Measurements from ENCODE around the gene KDM2A.
"Not testable (repeated sequence)": the region's sequence is repeated elsewhere in the genome, so short reads cannot be mapped to it uniquely, and the experiment has no call there.

The KDM2A gene

DNA sequence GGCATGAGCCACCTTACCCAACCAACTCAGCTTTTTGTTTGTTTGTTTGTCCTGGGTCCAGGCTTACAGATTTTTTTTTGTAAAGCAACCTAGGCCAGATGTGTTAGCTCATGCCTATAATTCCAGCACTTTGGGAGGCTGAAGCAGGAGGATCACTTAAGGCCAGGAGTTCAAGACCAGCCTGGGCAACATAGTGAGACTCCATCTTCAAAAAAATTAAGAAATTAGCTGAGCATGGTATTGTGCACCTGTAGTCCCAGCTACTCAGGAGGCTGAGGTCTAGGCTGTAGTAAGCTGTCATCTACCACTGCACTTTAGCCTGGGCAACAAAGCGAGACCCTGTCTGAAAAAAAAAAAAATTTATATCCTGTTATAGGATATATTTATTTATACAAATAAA is 118.5 kb downstream of the KDM2A start:
- no peak for DNase-seq (ENCODE audit: low read depth in 2 of 2)

DNA sequence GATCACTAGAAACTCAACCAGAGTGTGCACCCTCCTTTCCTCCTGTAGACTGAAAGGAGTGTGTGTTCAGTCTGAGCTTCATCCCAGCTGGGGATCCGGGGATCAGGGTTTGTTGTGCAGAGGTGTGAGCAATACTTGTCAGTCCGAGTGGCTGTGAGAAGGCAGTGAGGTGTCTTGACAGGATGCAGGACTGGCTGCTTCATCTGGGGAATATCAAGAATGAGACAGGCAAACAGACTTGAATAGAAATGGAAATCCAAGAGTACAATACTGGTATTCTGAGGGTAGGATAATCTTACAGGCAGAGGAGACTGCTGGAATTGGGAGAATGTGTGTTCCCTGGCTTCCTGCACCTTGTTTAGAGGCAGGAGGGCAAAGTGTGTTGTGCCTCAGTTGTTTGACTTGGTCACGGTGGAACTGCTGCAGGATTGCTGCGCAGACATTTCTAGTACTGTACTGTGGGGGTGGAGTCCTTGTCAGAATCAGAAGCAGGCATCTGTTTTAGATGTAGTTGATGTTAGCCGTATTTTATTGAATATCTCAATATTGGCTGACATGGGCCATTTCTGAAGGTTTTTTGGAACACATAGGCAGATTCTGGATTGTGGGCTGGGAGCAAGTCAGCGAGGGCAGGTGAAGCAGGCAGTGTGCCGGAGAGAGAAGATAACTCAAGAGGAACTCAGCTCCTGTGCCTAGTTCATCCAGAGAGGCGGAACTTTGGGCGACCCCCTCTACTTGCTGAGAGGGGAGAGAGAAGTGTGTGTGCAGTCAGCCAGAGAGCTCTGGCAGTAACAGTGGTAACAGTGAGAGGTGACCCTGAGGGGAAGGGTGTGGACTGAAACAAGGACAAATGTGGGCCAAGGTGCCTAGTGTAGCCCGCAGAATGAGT is 120.1 kb downstream of the KDM2A start:
- no peak for DNase-seq (ENCODE audit: low read depth in 2 of 2)

DNA sequence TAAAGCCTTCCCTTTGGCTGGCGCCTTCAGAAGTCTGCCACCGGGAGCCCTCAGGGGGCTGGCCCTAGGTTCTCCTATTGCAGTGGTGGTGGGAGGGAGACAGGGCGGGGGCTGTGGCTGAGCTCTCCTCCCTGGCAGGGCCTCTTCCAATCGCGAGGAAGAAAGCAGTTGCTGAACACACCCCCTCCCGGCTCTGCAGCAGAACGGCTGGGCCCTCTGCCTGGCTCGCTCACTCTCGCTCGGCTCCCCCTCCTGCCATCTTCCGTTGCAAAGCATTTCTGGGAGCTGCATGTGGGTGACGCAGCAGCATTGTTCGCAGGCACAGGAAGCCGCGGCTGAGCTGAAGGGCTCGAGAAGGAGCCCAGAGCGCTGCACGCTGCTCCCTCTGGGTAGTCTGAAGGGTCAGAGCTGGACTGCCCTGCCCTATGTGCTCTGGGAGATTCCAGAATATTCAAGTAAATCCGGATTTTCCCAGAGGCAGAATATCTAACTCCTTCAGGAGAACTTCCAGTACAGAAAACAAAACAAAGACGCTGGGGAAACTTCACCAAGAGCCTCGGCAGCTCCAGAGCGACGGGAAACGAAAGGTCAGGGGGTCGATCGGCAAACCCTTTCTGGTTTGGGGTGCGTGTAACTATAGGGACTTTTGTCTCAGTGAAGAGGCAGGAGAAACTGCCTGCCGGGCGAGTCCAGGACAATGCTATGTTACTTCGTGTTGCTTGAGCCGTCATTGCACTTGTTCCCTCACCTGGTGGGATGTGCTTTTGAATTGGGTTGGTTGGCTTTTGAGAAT is 120.9 kb downstream of the KDM2A start:
- DNase-seq (ENCODE audit: low read depth in 2 of 2), result peak; percentile 96

DNA sequence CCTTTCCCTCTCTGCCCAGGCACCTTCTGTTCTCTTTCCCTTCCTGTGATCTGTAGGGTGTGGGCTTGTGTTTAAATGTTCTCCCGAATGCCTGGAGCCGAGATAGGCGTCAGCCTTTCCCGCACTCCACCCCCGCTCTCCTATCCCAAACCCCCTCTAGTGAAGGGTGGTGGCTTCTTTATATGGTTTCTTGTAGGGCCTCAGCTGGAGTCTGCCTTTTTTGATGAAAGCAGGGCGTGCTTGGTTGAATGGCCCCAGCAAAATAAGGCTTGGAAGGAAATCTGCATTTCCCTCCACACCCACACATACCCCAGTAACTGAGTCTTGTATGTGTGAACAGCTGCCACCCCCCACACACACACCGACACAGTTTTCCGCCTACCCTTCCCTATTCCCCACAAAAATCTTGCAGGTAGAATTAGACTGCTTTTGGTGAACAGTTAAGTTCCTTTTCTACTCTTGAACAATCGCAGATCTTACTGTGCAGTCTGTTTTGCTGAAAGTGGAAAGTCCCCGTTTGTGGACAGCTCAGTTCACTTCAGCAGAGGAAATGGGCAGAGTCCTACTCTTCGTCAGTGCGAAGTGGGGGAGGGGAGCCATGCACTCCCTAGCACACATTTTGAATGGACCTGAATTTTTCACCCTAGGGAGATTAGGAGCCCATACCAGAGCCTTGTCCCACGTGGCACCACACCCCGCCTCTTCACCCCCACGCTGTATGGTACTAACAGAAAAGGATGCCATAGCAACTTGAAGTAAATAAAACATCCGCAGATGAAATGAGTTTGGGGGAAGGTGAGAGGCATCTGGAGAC is 121.7 kb downstream of the KDM2A start:
- peak; percentile 73 to 85 for DNase-seq (ENCODE audit: low read depth in 2 of 2)

DNA sequence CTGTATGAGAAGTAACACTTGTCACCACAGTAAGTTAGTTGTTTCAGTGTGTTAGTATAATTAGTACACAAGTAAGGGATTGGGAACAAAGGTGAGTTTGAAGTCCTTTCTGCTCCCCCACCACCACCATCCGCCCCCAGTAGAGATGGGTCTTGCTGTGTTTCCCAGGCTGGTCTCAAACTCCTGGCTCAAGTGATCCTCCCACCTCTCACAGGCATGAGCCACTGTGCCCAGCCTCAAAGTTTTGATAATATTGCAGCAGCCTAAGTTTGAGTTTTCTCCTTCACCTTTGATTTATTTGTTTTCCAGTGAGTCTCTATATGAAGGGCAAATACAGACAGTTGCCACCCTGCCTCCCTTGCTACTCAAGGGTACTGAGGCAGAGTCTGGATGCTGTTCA is 123.5 kb downstream of the KDM2A start:
- no peak for DNase-seq (ENCODE audit: low read depth in 2 of 2)

DNA sequence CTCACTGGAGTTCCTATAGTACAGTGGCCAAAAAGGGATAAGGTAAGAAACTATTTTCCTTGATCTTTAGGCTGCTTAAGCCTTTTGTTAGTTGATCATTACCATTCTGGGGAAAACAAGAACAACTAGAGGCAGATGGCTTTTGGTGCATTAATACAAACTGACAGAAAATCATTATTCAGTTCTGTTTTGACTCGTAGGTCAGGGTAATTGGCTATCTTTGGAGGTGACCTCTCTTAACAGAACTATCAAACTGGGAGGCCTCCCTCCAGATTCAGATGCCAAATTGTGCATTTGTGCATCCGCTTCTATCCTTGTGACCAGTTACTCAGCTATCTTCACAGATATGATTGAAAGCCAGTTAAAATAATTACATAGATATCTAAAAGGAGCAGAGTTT is 124.0 kb downstream of the KDM2A start:
- DNase-seq (ENCODE audit: low read depth in 2 of 2), result no peak

DNA sequence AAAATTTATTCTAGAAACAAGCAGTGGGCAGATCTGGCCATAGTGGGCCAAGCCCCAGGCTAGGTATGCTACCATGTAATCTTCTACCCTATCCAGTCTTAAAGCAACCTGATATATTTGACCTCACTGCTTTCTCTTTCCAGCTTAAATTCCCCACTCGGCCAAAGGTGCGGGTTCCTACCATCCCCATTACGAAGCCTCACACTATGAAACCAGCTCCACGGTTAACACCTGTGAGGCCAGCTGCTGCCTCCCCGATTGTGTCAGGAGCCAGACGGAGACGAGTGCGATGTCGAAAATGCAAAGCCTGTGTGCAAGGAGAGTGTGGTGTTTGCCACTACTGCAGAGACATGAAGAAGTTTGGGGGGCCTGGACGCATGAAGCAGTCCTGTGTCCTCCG is 126.0 kb downstream of the KDM2A start:
- no peak for DNase-seq (ENCODE audit: low read depth in 2 of 2)

DNA sequence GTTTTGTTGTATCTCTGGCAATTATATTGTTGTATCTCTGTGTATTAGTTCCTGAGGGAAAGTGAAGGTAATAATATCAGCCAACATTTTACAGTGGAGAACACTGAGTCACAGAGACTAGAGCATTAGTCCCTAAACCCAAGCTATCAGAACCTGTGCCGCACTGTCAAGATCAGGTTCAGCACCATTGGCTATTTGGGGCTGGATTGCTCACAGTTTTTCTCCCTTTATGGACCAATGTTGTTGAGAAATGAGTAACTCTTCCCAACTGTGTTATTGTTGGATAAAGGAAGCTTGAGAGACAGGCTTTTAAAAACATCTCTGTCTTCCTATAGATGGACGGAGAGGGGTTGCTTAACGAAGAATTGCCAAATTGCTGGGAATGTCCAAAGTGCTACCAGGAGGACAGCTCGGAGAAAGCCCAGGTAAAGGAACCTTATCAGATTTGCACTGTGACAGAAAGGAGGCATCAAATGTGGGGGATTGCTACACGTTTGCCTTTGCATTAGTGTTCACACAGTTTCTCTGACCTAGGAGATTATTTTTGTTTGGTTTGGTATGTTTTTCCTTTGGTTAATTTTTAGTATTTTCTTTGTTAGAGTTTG is 129.0 kb downstream of the KDM2A start:
- no peak for DNase-seq (ENCODE audit: low read depth in 2 of 2)

DNA sequence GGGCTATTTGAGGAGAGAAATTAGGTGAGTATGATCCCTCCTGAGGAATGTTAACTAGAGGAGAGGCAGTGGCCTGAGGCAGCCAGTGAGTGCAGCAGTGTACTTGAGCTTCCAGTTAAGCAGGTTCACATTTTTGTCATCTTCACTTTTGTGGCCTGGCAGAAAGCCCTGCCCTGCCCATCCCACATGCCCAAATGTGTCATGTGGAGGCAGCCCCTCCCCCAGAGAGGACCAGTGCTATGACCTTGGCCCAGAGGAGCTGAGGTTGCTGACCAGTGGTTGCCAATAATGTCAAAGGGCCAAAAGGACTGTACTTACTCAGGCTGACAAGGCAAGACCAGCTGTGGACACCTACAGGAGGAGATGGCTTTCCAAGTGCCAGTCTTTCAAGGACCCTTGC is 129.6 kb downstream of the KDM2A start:
- no peak for DNase-seq (ENCODE audit: low read depth in 2 of 2)

DNA sequence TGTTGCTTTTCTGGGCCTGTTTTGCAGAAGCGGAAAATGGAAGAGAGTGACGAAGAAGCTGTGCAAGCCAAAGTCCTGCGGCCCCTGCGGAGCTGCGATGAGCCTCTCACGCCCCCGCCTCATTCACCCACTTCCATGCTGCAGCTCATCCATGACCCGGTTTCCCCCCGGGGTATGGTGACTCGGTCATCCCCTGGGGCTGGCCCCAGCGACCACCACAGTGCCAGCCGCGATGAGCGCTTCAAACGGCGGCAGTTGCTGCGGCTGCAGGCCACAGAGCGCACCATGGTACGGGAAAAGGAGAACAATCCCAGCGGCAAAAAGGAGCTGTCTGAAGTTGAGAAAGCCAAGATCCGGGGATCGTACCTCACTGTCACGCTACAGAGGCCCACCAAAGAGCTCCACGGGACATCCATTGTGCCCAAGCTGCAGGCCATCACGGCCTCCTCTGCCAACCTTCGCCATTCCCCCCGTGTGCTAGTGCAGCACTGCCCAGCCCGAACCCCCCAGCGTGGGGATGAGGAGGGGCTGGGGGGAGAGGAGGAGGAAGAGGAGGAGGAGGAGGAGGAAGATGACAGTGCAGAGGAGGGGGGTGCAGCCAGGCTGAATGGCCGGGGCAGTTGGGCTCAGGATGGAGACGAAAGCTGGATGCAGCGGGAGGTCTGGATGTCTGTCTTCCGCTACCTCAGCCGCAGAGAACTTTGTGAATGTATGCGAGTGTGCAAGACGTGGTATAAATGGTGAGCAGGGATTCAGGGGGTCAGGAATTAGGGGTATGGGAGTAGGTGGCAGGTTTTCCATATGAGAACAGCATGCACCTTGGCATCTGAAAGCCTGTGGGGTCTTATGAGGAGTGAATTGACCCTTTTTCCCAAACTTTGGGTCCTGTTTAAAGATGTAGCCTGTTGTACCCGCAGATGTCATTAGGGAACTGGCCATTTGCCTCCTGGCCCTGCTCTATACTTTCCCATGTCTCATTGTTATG is 131.3 kb downstream of the KDM2A start:
- DNase-seq (ENCODE audit: low read depth in 2 of 2), result no peak

DNA sequence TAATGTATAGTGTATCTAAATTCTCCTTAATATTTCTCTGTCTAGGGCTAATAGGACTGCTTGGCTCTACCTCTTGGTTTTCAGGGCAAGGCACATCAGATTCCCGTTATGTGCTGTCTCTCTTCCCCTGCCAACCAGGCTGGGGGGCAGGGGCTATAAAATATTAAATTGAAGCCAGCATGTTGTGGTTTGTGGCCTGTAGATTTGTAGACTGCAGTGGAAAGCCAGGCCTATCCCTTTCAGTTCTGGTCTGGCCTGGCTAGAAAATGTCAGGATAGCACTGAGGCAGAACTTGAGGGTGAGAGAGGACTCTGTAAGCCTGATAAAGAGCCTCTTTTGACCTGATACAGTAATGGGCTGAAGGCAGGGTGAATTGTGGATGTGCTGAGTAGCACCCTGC is 132.8 kb downstream of the KDM2A start:
- no peak for DNase-seq (ENCODE audit: low read depth in 2 of 2)

DNA sequence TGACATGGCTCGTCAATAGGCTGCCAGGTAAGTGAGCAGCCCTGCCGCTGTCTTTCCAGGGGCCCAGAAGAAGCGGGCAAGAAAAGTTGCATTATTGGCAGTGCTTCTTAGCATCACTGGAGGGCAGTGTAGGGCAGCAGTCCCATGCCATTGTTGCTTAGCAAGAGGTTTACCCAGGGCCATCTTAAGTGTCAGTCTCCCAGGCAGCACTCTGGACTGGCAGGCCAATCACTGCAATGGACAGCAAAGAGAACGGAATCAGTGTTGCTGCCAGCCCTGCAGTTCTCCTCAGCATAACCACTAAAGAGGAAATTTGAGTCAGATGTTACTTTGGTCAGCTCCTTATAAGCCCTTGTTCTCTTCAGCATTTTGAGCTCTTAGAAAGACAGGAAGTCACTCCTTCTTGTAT is 133.8 kb downstream of the KDM2A start:
- DNase-seq (ENCODE audit: low read depth in 2 of 2), result no peak

DNA sequence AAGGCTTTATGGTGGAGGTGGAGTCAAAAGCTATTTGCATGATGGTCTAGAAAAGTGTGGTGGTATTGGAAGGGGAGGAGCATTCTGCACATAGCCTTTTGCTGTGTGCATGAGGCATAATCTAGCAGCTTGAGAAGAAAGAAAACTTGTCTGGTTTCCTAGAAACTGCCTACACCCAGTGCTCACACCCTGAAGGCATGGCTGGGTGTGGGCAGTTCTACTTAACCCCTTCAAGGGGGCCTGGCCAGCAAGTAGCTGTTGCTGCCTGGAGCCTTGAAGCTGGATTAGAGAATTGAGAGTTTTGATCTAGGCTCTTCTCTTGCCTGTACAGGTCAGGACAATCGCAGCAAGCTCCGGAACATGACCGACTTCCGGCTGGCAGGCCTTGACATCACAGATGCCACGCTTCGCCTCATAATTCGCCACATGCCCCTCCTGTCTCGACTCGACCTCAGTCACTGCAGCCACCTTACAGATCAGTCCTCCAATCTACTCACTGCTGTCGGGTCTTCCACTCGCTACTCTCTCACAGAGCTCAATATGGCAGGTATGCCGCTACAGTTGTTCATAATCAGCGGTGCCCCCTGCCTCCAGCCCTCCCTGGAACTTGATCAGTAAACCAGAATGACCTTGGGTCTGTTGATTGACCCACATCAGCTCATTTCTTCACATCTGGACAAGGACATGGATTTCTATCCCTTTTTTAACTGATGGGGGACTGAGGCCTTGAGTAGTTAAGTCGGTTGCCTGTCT is 135.0 kb downstream of the KDM2A start:
- DNase-seq (ENCODE audit: low read depth in 2 of 2), result no peak

DNA sequence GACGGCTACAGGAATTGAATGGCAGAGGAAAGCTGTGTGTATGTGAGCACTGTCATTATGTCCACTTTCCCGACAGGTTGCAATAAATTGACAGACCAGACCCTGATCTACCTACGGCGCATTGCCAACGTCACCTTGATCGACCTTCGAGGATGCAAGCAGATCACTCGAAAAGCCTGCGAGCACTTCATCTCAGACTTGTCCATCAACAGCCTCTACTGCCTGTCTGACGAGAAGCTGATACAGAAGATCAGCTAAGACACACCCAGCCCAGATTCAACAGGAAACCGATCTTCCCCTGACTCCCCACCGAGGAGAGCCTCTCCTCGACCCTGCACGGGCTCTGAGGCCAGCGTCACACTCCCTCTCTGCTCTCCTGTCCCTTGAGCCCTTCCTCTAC is 135.7 kb downstream of the KDM2A start:
- no peak for DNase-seq (ENCODE audit: low read depth in 2 of 2)

DNA sequence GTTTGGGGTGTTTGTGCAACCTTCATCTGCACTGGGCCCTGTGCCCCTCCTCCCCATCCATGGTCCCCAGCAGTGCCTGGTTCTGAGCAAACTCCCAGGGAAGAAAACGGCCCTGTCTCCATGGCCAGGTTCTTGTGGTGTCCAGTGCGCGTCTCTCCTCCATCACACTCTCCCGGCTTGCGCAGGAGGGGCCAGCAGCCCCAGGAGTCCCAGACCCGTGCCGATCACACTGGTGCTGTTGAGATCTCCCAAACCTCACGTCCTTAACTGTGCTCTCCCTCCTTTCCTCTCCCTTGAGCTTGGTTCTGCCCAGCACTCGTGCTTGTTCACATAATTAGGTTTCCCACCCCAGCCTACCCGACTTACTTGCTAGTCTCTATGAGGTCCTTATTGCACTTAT is 136.3 kb downstream of the KDM2A start:
- no peak for DNase-seq (ENCODE audit: low read depth in 2 of 2)

DNA sequence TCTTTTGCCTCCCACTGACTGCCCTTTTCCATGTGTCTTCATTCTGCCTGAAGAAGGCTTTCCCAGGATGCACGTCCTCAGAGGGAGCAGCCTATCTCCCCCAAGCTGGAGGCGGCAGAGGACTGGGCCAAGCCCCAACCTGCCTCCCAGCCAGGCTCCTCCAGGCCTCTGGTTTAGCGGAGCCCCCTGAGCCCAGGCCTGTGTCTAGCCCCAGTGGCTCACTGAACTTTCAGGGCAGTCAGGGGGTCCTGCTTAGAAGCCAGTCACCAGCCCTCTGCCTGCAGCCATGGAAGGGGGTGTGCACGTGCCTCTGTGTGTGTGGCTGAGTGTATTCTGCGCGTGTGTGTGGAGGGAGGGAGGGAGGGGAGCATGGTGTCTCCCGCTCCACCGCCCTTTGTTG is 136.8 kb downstream of the KDM2A start:
- no peak for DNase-seq (ENCODE audit: low read depth in 2 of 2)

DNA sequence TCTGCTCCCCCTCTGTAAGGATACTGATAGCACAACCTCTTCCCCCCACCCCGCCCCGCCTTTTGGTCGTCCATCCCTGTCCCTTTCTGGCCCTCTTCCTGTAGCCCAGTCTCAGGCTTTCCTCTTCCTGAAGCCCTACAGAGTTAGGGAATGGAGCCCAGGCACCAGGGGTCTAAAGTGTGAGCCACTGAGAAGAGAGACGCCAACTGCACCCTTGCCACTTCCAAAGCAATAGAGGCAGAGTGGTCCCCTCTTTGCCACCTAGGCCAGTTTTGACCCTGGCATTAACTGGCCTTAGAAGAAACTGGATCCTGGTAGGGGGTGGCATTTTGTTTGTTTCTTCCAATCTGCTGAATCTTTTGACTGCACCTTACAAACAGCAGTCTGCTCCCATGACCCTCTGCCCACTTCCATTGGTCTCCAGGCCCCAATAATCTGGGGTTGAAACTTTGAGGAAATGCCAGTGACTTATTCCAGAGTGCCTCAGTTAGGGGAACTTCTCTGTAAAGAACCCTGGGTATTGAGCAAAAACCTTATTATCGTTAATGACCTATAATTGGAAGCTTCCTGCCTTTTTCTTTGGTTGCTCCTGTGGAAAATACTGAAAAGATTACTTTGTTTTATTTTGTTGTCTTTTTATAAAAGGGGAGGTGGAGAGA is 137.5 kb downstream of the KDM2A start:
- no peak for DNase-seq (ENCODE audit: low read depth in 2 of 2)

DNA sequence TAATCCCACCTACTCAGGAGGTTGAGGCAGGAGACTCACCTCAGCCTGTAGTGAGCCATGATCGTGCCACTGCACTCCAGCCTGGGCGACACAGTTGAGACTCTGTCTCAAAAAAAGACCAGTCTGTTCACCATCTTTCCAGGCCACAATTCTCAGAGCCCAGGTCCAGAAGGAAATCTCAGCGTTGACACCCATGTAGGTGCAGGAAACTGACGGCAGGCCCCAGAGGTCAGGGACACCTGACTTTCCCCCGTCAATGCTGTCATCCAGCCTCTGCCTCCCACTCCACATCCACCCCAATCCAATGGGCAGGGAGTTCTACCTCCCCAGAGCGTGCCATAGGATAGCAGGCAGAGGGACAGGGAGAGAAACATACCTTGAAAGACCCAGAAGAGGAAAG is 141.3 kb downstream of the KDM2A start:
- DNase-seq (ENCODE audit: low read depth in 2 of 2), result no peak

DNA sequence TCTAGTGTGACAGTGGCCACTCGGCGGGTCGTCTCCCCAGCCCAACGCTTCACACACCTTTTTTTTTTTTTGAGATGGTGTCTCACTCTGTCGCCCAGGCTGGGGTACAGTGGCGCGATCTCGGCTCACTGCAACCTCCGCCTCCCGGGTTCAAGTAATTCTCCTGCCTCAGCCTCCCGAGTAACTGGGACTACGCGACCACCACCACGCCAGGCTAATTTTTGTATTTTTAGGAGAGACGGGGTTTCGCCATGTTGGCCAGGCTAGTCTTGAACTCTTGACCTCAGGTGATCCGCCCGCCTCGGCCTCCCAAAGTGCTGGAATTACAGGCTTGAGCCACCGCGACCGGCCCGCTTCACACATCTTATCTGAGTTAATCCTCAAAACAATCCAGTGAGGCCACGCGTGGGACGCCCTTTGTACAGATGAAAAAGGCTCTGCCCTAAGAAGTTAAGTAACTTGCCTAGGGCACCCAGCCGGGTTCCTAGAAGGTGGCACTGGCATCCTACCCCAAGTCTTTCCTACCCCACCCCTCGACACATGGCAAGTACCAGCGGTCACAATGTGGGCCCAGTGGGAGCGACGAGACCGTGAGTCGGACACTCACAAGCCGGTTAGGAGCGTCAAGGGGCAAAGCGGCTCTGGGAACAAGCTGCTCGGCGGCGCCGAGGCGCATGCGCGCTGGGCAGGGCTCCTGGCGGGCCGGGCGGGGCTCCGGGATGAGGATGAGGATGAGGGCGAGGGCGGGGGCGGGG is 142.0 kb downstream of the KDM2A start:
- DNase-seq (ENCODE audit: low read depth in 2 of 2), result not testable (repeated sequence)

All from stimulated activated CD4-positive, alpha-beta T cell treated with anti-CD3 and anti-CD28 coated beads, Interleukin-15, amount 100 ng/mL, for 48 hours (primary cell).